ENCODE measurements around the gene DOK4.

- TF ChIP-seq, protein P1, sequence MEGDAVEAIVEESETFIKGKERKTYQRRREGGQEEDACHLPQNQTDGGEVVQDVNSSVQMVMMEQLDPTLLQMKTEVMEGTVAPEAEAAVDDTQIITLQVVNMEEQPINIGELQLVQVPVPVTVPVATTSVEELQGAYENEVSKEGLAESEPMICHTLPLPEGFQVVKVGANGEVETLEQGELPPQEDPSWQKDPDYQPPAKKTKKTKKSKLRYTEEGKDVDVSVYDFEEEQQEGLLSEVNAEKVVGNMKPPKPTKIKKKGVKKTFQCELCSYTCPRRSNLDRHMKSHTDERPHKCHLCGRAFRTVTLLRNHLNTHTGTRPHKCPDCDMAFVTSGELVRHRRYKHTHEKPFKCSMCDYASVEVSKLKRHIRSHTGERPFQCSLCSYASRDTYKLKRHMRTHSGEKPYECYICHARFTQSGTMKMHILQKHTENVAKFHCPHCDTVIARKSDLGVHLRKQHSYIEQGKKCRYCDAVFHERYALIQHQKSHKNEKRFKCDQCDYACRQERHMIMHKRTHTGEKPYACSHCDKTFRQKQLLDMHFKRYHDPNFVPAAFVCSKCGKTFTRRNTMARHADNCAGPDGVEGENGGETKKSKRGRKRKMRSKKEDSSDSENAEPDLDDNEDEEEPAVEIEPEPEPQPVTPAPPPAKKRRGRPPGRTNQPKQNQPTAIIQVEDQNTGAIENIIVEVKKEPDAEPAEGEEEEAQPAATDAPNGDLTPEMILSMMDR (conservative IDR thresholded peaks at IDR 0.05; ENCODE audit: low read length): no peak
- no peak for TF ChIP-seq EZH2phosphoT487 (IDR thresholded peaks at IDR 0.05; ENCODE audit: borderline replicate concordance)
These were observed 34.3 kb downstream of the DOK4 start for GRCh38 chr16:57452021-57452420.
